Ovary (tissue), 3 donors: Measurements from ENCODE around the gene CCNI2.

Experiments used
- CTCF ChIP-seq, 3 donors: fragments of 450-650 bp in 2 of 3; fragments of 200-600 bp in 1 of 3; IDR thresholded peaks; one replicate each; pipeline versions ENCODE4 v1.5.1 to v1.8.0; 2016 to 2022; ENCODE audit warnings: antibody characterized with exemption in 3 of 3, mild to moderate bottlenecking in 1 of 3
- EP300 ChIP-seq: sonication (generic); formaldehyde crosslinking; IDR thresholded peaks from one replicate; pipeline ENCODE4 v1.6.1; 2017; ENCODE audit warnings: antibody characterized with exemption
- POLR2A ChIP-seq: fragments of 450-650 bp; IDR thresholded peaks from one replicate; pipeline ENCODE4 v1.6.1; 2017; ENCODE audit warnings: antibody characterized with exemption, mild to moderate bottlenecking, moderate library complexity
- donor health status: DM: no; HTN: no; CAD: no.

GRCh38 chr5:132760049-132760420 is 12.8 kb downstream of the CCNI2 start:
- TF ChIP-seq CTCF (IDR thresholded peaks at IDR 0.05) (no peak), EP300 (no peak), POLR2A (no peak)
